Endothelial cell (in vitro differentiated cells): Measurements from ENCODE around the gene CIART. TPM values are rescaled to one million over a fixed set of nuclear protein-coding genes. Genes with fewer than 3 reads are reported as not detected.
A peak's percentile ranks its signal among the peaks of the same experiment; 100 is the strongest.
"Not testable (repeated sequence)": the region's sequence is repeated elsewhere in the genome, so short reads cannot be mapped to it uniquely, and the experiment has no call there.

Experiments
- DNase-seq: peaks from one replicate; pipeline ENCODE4 v3.0.0; 2021; ENCODE audit warnings: low spot score
- H3K27ac Mint-ChIP-seq: one replicate; pipeline ENCODE4 v1.8.0; 2021; ENCODE audit warnings: mixed read lengths, inconsistent platforms; ENCODE audit not compliant: unreplicated experiment
- H3K27me3 Mint-ChIP-seq: one replicate; pipeline ENCODE4 v1.8.0; 2021; ENCODE audit warnings: mild to moderate bottlenecking, moderate library complexity, mixed read lengths, inconsistent platforms; ENCODE audit not compliant: unreplicated experiment
- H3K36me3 Mint-ChIP-seq: one replicate; pipeline ENCODE4 v1.8.0; 2021; ENCODE audit warnings: mild to moderate bottlenecking, low read depth, mixed read lengths, inconsistent platforms; ENCODE audit not compliant: unreplicated experiment
- H3K4me1 Mint-ChIP-seq: one replicate; pipeline ENCODE4 v1.8.0; 2021; ENCODE audit warnings: mild to moderate bottlenecking, mixed read lengths, inconsistent platforms; ENCODE audit not compliant: unreplicated experiment
- H3K4me3 Mint-ChIP-seq: one replicate; pipeline ENCODE4 v1.8.0; 2021; ENCODE audit warnings: mild to moderate bottlenecking, mixed read lengths, inconsistent platforms; ENCODE audit not compliant: unreplicated experiment
- H3K9me3 Mint-ChIP-seq: one replicate; pipeline ENCODE4 v1.8.0; 2021; ENCODE audit warnings: mixed read lengths, inconsistent platforms; ENCODE audit not compliant: unreplicated experiment
- total RNA-seq: library from RNA; stranded (reverse); fragmentation: NEBNext Ultra II Directional; extraction: Animal tissue kit (Norgen Biotek cat#: 25700); gene quantifications from one replicate; pipeline ENCODE4 v1.2.1, GENCODE V29; 2021; ENCODE audit not compliant: unreplicated experiment
- TF ChIP-seq, protein P1 (sequence below): fragments of 200-600 bp; sonication (generic); IDR thresholded peaks from one replicate; pipeline ENCODE4 v1.5.0; 2021; ENCODE audit warnings: antibody characterized with exemption; ENCODE audit not compliant: unreplicated experiment

Gene CIART
- total RNA-seq, 1 donor from 2014 or later, result 9.1 TPM

DNA sequence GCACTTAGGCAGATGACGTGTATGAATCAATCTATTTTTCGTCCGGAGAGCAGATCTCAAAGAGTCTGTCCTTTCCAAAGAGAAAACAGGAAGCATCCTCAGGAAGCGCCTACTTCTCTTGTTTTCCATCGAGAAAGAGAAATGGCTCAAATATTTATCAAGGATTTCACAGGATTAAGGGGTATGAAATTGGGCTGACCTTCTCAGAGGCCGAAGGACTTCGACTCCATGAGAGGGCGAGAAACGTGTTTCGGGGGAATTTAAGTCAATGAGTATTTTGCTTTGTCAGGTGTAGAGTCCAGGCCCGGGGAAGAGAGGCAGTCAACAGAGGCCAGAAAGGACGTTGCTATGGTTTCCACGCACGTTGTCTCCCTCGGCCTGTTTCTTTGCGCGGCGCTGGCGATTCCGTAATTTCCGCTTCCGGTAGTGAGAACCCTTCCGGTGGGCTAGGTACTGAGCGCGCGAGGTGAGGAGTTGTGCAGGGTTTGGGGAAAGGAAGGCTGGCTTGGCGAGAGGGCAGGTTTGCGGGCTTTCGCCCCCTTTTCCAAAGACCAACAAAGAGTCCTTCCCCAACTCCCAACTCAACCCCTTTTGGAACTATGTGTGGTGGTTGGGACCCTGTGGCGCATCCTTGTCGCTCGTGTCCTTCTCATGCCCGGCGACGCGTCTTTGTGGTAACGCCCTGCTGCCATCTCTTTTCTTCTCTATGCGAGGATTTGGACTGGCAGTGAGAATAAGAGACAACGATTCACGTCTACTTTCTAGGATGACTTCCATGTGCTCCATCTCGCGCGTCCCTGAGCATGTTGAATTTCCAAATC is 11.3 kb downstream of the CIART start, which contains the start of gene MRPS21:
TSS of gene MRPS21 (plus strand) at position 429 of the 821 bp plus-strand sequence. CDS start 506 bp downstream, outside the sequence.
- Mint-ChIP-seq H3K9me3 (no peaks in the 10 kb centered on the region), H3K4me3 (peak within 1 kb of the TSS; percentile 97), H3K36me3 (peaks cover 27% of the 10 kb centered on the region), H3K27ac (peak within 1 kb of the TSS; percentile 100), H3K4me1 (peaks cover 30% of the 10 kb centered on the region), H3K27me3 (peaks cover 24% of the 10 kb centered on the region)
- TF ChIP-seq, protein P1, sequence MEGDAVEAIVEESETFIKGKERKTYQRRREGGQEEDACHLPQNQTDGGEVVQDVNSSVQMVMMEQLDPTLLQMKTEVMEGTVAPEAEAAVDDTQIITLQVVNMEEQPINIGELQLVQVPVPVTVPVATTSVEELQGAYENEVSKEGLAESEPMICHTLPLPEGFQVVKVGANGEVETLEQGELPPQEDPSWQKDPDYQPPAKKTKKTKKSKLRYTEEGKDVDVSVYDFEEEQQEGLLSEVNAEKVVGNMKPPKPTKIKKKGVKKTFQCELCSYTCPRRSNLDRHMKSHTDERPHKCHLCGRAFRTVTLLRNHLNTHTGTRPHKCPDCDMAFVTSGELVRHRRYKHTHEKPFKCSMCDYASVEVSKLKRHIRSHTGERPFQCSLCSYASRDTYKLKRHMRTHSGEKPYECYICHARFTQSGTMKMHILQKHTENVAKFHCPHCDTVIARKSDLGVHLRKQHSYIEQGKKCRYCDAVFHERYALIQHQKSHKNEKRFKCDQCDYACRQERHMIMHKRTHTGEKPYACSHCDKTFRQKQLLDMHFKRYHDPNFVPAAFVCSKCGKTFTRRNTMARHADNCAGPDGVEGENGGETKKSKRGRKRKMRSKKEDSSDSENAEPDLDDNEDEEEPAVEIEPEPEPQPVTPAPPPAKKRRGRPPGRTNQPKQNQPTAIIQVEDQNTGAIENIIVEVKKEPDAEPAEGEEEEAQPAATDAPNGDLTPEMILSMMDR, result no peak
- DNase-seq, result peak; percentile 84

- Mint-ChIP-seq H3K4me3 (peak overlapping the region; percentile 72), H3K27me3 (peaks cover 29% of the 10 kb centered on the region), H3K36me3 (peaks cover 27% of the 10 kb centered on the region), H3K4me1 (peaks cover 30% of the 10 kb centered on the region), H3K27ac (peak overlapping the region; percentile 76), H3K9me3 (no peaks in the 10 kb centered on the region)
- DNase-seq, result no peak
- TF ChIP-seq, protein P1, result no peak
These were observed 13.1 kb downstream of the CIART start for GRCh38 chr1:150295476-150295875.

DNA sequence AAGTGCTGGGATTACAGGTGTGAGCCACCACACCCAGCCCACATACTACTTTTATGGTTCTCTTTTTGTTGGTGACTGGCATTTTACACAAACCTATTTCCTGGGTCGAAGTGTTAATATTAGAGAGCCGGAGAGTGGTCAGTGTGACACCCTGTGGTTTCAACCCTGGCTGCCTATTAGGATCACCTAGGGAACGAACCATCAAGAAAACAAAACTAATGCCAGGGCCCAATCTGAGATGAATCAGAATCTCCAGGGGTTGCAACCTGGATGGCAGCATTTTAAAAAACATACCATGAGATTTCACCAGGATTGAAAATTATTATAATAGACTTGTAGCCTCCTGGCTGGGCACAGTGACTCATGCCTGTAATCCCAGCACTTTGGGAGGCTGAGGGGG is 17.4 kb downstream of the CIART start:
- Mint-ChIP-seq H3K9me3 (no peaks in the 10 kb centered on the region), H3K27me3 (peaks cover 8% of the 10 kb centered on the region), H3K36me3 (peaks cover 35% of the 10 kb centered on the region), H3K4me3 (no peak overlapping the region), H3K27ac (peak overlapping the region; percentile 5), H3K4me1 (peaks cover 26% of the 10 kb centered on the region)
- TF ChIP-seq, protein P1, result no peak
- DNase-seq, result no peak

- Mint-ChIP-seq H3K36me3 (peaks cover 23% of the 10 kb centered on the region), H3K4me3 (no peak overlapping the region), H3K27me3 (peaks cover 5% of the 10 kb centered on the region), H3K27ac (peak overlapping the region; percentile 67), H3K9me3 (no peaks in the 10 kb centered on the region), H3K4me1 (peaks cover 11% of the 10 kb centered on the region)
- TF ChIP-seq, protein P1, result no peak
- DNase-seq, result no peak
These were observed 20.0 kb downstream of the CIART start for GRCh38 chr1:150302338-150302737.

DNA sequence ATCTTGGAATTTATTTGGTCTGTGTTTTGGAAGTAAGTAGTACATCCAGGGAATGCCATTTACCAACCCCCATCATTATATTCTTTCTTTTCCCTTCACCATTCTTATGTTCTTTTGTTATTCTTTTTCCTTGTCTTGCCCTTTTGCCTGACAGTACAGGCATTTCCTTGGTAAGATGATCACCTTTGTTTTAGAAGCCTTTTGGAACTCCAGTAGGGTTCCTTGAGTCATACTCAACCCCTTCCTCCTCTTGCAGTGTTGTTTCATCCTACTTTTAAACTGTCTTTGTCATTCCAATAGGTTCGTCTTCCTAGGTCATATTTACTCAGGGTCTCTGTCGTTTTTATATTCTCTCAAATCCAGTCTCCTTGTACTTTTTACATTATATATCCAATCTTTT is 20.5 kb downstream of the CIART start:
- H3K27ac Mint-ChIP-seq, result peak overlapping the region; percentile 77
- peaks cover 20% of the 10 kb centered on the region for H3K36me3 Mint-ChIP-seq
- no peak overlapping the region for H3K4me3 Mint-ChIP-seq
- peaks cover 11% of the 10 kb centered on the region for H3K4me1 Mint-ChIP-seq
- DNase-seq, result no peak
- TF ChIP-seq, protein P1, result no peak
- H3K9me3 Mint-ChIP-seq, result no peaks in the 10 kb centered on the region
- peaks cover 5% of the 10 kb centered on the region for H3K27me3 Mint-ChIP-seq

DNA sequence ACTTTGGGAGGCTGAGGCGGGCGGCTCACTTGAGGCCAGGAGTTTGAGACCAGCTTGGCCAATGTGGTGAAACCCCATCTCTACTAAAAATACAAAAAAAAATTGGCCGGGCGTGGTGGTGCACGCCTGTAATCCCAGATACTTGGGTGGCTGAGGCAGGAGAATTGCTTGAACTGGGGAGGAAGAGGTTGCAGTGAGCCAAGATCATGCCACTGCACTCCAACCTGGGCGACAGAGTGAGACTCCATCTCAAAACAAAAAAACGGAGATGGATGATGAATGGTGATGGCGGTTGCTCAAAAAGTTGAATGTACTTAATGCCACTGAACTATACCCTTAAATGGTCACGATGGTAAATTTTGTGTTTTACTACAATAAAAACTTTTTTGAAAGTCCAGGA is 26.2 kb downstream of the CIART start:
- not testable (repeated sequence) for DNase-seq, H3K9me3 Mint-ChIP-seq, H3K27me3 Mint-ChIP-seq, H3K27ac Mint-ChIP-seq, H3K4me3 Mint-ChIP-seq, H3K4me1 Mint-ChIP-seq
- H3K36me3 Mint-ChIP-seq, result peaks cover 14% of the 10 kb centered on the region
